Activated T-helper 1 cell treated with anti-CD3 and anti-CD28 coated beads, Interleukin-12 subunit alpha, Interleukin-12 subunit beta, Interleukin-2, Interleukin-4 antibody, amounts not matched to agents 30 ng/mL and 10 ng/mL and 1 ng/mL, durations not matched to agents 14 hours and 24 hours and 36 hours (primary cell): Measurements from ENCODE around the gene CEP112. TPM values are rescaled to one million over a fixed set of nuclear protein-coding genes. Genes with fewer than 3 reads are reported as not detected.
A peak's percentile ranks its signal among the peaks of the same experiment; 100 is the strongest.
"Not testable (repeated sequence)": the region's sequence is repeated elsewhere in the genome, so short reads cannot be mapped to it uniquely, and the experiment has no call there.

Experiments
- DNase-seq: peaks from one replicate; pipeline ENCODE4 v3.0.0; 2021; ENCODE audit warnings: low spot score
- H3K27ac Mint-ChIP-seq: one replicate; pipeline ENCODE4 v1.8.0; 2021; ENCODE audit warnings: mild to moderate bottlenecking, mixed read lengths
- H3K27me3 Mint-ChIP-seq: one replicate; pipeline ENCODE4 v1.8.0; 2022; ENCODE audit warnings: mild to moderate bottlenecking, moderate library complexity, mixed read lengths; ENCODE audit not compliant: insufficient read depth
- H3K36me3 Mint-ChIP-seq: one replicate; pipeline ENCODE4 v1.8.0; 2021; ENCODE audit warnings: low read depth, mixed read lengths
- H3K4me1 Mint-ChIP-seq: one replicate; pipeline ENCODE4 v1.8.0; 2021; ENCODE audit warnings: low read depth, mixed read lengths
- H3K4me3 Mint-ChIP-seq: one replicate; pipeline ENCODE4 v1.8.0; 2021; ENCODE audit warnings: mild to moderate bottlenecking, moderate library complexity, mixed read lengths
- H3K9me3 Mint-ChIP-seq: one replicate; pipeline ENCODE4 v1.8.0; 2021; ENCODE audit warnings: mixed read lengths
- intact Hi-C: fragments of 100-400 bp; cut with micrococcal nuclease; formaldehyde crosslinking; loops from one replicate; pipeline ENCODE4 v1.15.1; 2024
- total RNA-seq: library from RNA; stranded (reverse); gene quantifications from 2 replicates; pipeline ENCODE4 v1.2.3, GENCODE V29; 2022

Gene CEP112
- total RNA-seq, 1 donor from 2014 or later: 1.7 TPM

GRCh38 chr17:65820811-65821210, 371.1 kb downstream of the CEP112 start:
- no peak overlapping the region for H3K27ac Mint-ChIP-seq

GRCh38 chr17:65820306-65820705, 371.6 kb downstream of the CEP112 start:
- intact Hi-C loops: no loop called here
- Mint-ChIP-seq H3K4me1 (no peaks in the 10 kb centered on the region), H3K27me3 (peaks cover 7% of the 10 kb centered on the region), H3K9me3 (no peaks in the 10 kb centered on the region), H3K4me3 (no peak overlapping the region), H3K27ac (no peak overlapping the region), H3K36me3 (no peaks in the 10 kb centered on the region)
- DNase-seq: no peak

More at GRCh38 chr17:65820811-65821210, 371.1 kb downstream of the CEP112 start:
- no peaks in the 10 kb centered on the region for H3K9me3 Mint-ChIP-seq
- no peaks in the 10 kb centered on the region for H3K4me1 Mint-ChIP-seq
- no peak overlapping the region for H3K4me3 Mint-ChIP-seq
- peaks cover 7% of the 10 kb centered on the region for H3K27me3 Mint-ChIP-seq
- H3K36me3 Mint-ChIP-seq: no peaks in the 10 kb centered on the region
- intact Hi-C loops: no loop called here
- no peak for DNase-seq

GRCh38 chr17:65819810-65820209, 372.1 kb downstream of the CEP112 start:
- Mint-ChIP-seq H3K27me3 (peaks cover 10% of the 10 kb centered on the region), H3K4me3 (no peak overlapping the region), H3K36me3 (no peaks in the 10 kb centered on the region), H3K4me1 (no peaks in the 10 kb centered on the region), H3K27ac (no peak overlapping the region), H3K9me3 (no peaks in the 10 kb centered on the region)
- intact Hi-C loops: no loop called here
- DNase-seq: no peak

- DNase-seq: no peak
- Mint-ChIP-seq H3K4me1 (no peaks in the 10 kb centered on the region), H3K27ac (no peak overlapping the region), H3K36me3 (no peaks in the 10 kb centered on the region), H3K27me3 (peaks cover 10% of the 10 kb centered on the region), H3K4me3 (no peak overlapping the region), H3K9me3 (no peaks in the 10 kb centered on the region)
- intact Hi-C loops: no loop called here
Measured at GRCh38 chr17:65817951-65818350, 374.0 kb downstream of the CEP112 start.

GRCh38 chr17:65814418-65814817, 377.5 kb downstream of the CEP112 start:
- Mint-ChIP-seq H3K27me3 (peaks cover 9% of the 10 kb centered on the region), H3K4me1 (peaks cover 2% of the 10 kb centered on the region), H3K27ac (no peak overlapping the region), H3K36me3 (no peaks in the 10 kb centered on the region), H3K4me3 (no peak overlapping the region), H3K9me3 (peaks cover 10% of the 10 kb centered on the region)
- intact Hi-C loops: no loop called here
- no peak for DNase-seq

- H3K4me1 Mint-ChIP-seq: peaks cover 7% of the 10 kb centered on the region
- DNase-seq: no peak
- intact Hi-C loops: no loop called here
- H3K4me3 Mint-ChIP-seq: no peak overlapping the region
- H3K36me3 Mint-ChIP-seq: peaks cover 2% of the 10 kb centered on the region
- H3K9me3 Mint-ChIP-seq: peaks cover 20% of the 10 kb centered on the region
- H3K27ac Mint-ChIP-seq: no peak overlapping the region
- H3K27me3 Mint-ChIP-seq: peaks cover 3% of the 10 kb centered on the region
Measured at GRCh38 chr17:65813306-65813705, 378.6 kb downstream of the CEP112 start.

- Mint-ChIP-seq H3K4me3 (no peak overlapping the region), H3K27me3 (peaks cover 3% of the 10 kb centered on the region), H3K36me3 (peaks cover 2% of the 10 kb centered on the region)
Measured at GRCh38 chr17:65811043-65811442, 380.9 kb downstream of the CEP112 start.

GRCh38 chr17:65809366-65809765, 382.6 kb downstream of the CEP112 start:
- no peaks in the 10 kb centered on the region for H3K27me3 Mint-ChIP-seq
- no peak overlapping the region for H3K4me3 Mint-ChIP-seq
- peaks cover 4% of the 10 kb centered on the region for H3K36me3 Mint-ChIP-seq
- H3K9me3 Mint-ChIP-seq: peaks cover 44% of the 10 kb centered on the region
- intact Hi-C loops: loop anchor here (10.0 kb wide), 1 partner anchor 255 kb away; no protein-coding TSS in a partner anchor
- H3K4me1 Mint-ChIP-seq: peaks cover 7% of the 10 kb centered on the region
- DNase-seq: no peak
- H3K27ac Mint-ChIP-seq: no peak overlapping the region

More at GRCh38 chr17:65811043-65811442, 380.9 kb downstream of the CEP112 start:
- peaks cover 36% of the 10 kb centered on the region for H3K9me3 Mint-ChIP-seq
- H3K27ac Mint-ChIP-seq: no peak overlapping the region
- DNase-seq: no peak
- H3K4me1 Mint-ChIP-seq: peaks cover 7% of the 10 kb centered on the region
- intact Hi-C loops: no loop called here

GRCh38 chr17:65808566-65808965, 383.4 kb downstream of the CEP112 start:
- not testable (repeated sequence) for H3K27me3 Mint-ChIP-seq, DNase-seq, H3K4me3 Mint-ChIP-seq, H3K36me3 Mint-ChIP-seq, H3K27ac Mint-ChIP-seq, H3K4me1 Mint-ChIP-seq
- peaks cover 44% of the 10 kb centered on the region for H3K9me3 Mint-ChIP-seq
- intact Hi-C loops: loop anchor here (10.0 kb wide), 1 partner anchor 254 kb away; no protein-coding TSS in a partner anchor

- peaks cover 4% of the 10 kb centered on the region for H3K36me3 Mint-ChIP-seq
- H3K27me3 Mint-ChIP-seq: no peaks in the 10 kb centered on the region
- no peak overlapping the region for H3K4me3 Mint-ChIP-seq
- H3K27ac Mint-ChIP-seq: no peak overlapping the region
- intact Hi-C loops: loop anchor here (10.0 kb wide), 1 partner anchor 253 kb away; no protein-coding TSS in a partner anchor
- H3K4me1 Mint-ChIP-seq: peaks cover 7% of the 10 kb centered on the region
- no peak for DNase-seq
- H3K9me3 Mint-ChIP-seq: peaks cover 51% of the 10 kb centered on the region
Measured at GRCh38 chr17:65807361-65807760, 384.6 kb downstream of the CEP112 start.

- Mint-ChIP-seq H3K27me3 (no peaks in the 10 kb centered on the region), H3K36me3 (peaks cover 2% of the 10 kb centered on the region), H3K4me3 (no peak overlapping the region), H3K4me1 (peaks cover 12% of the 10 kb centered on the region), H3K27ac (no peak overlapping the region), H3K9me3 (peaks cover 21% of the 10 kb centered on the region)
- intact Hi-C loops: loop anchor here (10.0 kb wide), 1 partner anchor 247 kb away; no protein-coding TSS in a partner anchor
- no peak for DNase-seq
Measured at GRCh38 chr17:65801513-65801912, 390.4 kb downstream of the CEP112 start.

- DNase-seq: no peak
- Mint-ChIP-seq H3K36me3 (peaks cover 2% of the 10 kb centered on the region), H3K9me3 (peaks cover 15% of the 10 kb centered on the region), H3K4me1 (peaks cover 12% of the 10 kb centered on the region), H3K27me3 (no peaks in the 10 kb centered on the region), H3K27ac (no peak overlapping the region), H3K4me3 (no peak overlapping the region)
- intact Hi-C loops: loop anchor here (1.0 to 10.0 kb wide), 2 partner anchors 246 to 277 kb away; no protein-coding TSS in a partner anchor
Measured at GRCh38 chr17:65800655-65801054, 391.3 kb downstream of the CEP112 start.

- Mint-ChIP-seq H3K27ac (peak overlapping the region; percentile 54), H3K36me3 (no peaks in the 10 kb centered on the region), H3K4me3 (no peak overlapping the region), H3K27me3 (no peaks in the 10 kb centered on the region), H3K9me3 (peaks cover 9% of the 10 kb centered on the region), H3K4me1 (peaks cover 12% of the 10 kb centered on the region)
- intact Hi-C loops: loop anchor here (1.0 to 10.0 kb wide), 3 partner anchors 245 to 505 kb away; no protein-coding TSS in a partner anchor
- DNase-seq: no peak
Measured at GRCh38 chr17:65799869-65800268, 392.1 kb downstream of the CEP112 start.

- no peak overlapping the region for H3K4me3 Mint-ChIP-seq
- H3K9me3 Mint-ChIP-seq: peaks cover 9% of the 10 kb centered on the region
- H3K27ac Mint-ChIP-seq: peak overlapping the region; percentile 54
- H3K36me3 Mint-ChIP-seq: no peaks in the 10 kb centered on the region
- no peaks in the 10 kb centered on the region for H3K27me3 Mint-ChIP-seq
- intact Hi-C loops: loop anchor here (10.0 kb wide), 1 partner anchor 505 kb away; no protein-coding TSS in a partner anchor
- peaks cover 12% of the 10 kb centered on the region for H3K4me1 Mint-ChIP-seq
- no peak for DNase-seq
Measured at GRCh38 chr17:65799454-65799853, 392.5 kb downstream of the CEP112 start.
